Activated naive CD8-positive, alpha-beta T cell (primary cell): ENCODE results near the gene PGM2L1.

Experiments used
- H3K27ac Mint-ChIP-seq: one replicate; pipeline ENCODE4 v1.8.0; 2021; ENCODE audit warnings: mixed read lengths
- H3K27me3 Mint-ChIP-seq: one replicate; pipeline ENCODE4 v1.8.0; 2021; ENCODE audit warnings: mixed read lengths
- H3K36me3 Mint-ChIP-seq: one replicate; pipeline ENCODE4 v1.8.0; 2021; ENCODE audit warnings: mixed read lengths
- H3K4me1 Mint-ChIP-seq: one replicate; pipeline ENCODE4 v1.8.0; 2021; ENCODE audit warnings: low read depth, mixed read lengths
- H3K4me3 Mint-ChIP-seq: one replicate; pipeline ENCODE4 v1.8.0; 2021; ENCODE audit warnings: mild to moderate bottlenecking, mixed read lengths
- H3K9me3 Mint-ChIP-seq: one replicate; pipeline ENCODE4 v1.8.0; 2021; ENCODE audit warnings: low read depth, mixed read lengths

The PGM2L1 gene

GRCh38 chr11:74311352-74311926 lies 86.8 kb downstream of the PGM2L1 start, which contains the start of gene P4HA3:
TSS of gene P4HA3 (minus strand) at chr11:74311640. CDS start at chr11:74311611, 29 bp downstream.
- peaks cover 24% of the 10 kb centered on the region for H3K27me3 Mint-ChIP-seq
- H3K4me3 Mint-ChIP-seq: peak within 1 kb of the TSS; percentile 73
- H3K27ac Mint-ChIP-seq: no peak within 1 kb of the TSS

GRCh38 chr11:74310857-74311256 lies 87.4 kb downstream of the PGM2L1 start:
- peak overlapping the region; percentile 71 for H3K4me3 Mint-ChIP-seq
- no peak overlapping the region for H3K27ac Mint-ChIP-seq
- H3K36me3 Mint-ChIP-seq: peaks cover 7% of the 10 kb centered on the region
- H3K4me1 Mint-ChIP-seq: peaks cover 7% of the 10 kb centered on the region
- peaks cover 4% of the 10 kb centered on the region for H3K9me3 Mint-ChIP-seq
- H3K27me3 Mint-ChIP-seq: peaks cover 26% of the 10 kb centered on the region

More at GRCh38 chr11:74311352-74311926, 86.8 kb downstream of the PGM2L1 start, which contains the start of gene P4HA3:
- Mint-ChIP-seq H3K36me3 (peaks cover 6% of the 10 kb centered on the region), H3K9me3 (peaks cover 5% of the 10 kb centered on the region), H3K4me1 (peaks cover 7% of the 10 kb centered on the region)

DNA sequence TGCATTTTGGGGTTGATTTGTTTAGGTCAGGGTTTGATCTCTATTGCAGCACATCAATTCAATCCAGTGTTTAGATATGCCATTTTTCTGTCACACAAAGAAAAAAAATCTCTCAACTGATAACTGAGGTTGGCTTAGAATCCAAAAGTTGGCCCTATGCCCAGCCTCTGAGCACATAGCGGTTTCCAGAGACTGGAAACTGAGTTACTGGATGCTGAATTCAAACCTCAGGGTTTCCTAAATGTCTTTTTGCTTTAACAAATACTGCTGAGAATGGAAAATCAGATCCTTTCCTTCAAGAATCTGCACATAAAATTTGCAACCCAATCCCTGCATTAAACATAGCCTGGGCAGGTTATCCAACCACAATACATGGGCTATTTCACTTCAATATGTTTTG lies 90.8 kb downstream of the PGM2L1 start:
- H3K36me3 Mint-ChIP-seq: peaks cover 6% of the 10 kb centered on the region
- peaks cover 7% of the 10 kb centered on the region for H3K4me1 Mint-ChIP-seq
- H3K27me3 Mint-ChIP-seq: peaks cover 40% of the 10 kb centered on the region
- H3K27ac Mint-ChIP-seq: no peak overlapping the region
- no peaks in the 10 kb centered on the region for H3K9me3 Mint-ChIP-seq
- H3K4me3 Mint-ChIP-seq: no peak overlapping the region

DNA sequence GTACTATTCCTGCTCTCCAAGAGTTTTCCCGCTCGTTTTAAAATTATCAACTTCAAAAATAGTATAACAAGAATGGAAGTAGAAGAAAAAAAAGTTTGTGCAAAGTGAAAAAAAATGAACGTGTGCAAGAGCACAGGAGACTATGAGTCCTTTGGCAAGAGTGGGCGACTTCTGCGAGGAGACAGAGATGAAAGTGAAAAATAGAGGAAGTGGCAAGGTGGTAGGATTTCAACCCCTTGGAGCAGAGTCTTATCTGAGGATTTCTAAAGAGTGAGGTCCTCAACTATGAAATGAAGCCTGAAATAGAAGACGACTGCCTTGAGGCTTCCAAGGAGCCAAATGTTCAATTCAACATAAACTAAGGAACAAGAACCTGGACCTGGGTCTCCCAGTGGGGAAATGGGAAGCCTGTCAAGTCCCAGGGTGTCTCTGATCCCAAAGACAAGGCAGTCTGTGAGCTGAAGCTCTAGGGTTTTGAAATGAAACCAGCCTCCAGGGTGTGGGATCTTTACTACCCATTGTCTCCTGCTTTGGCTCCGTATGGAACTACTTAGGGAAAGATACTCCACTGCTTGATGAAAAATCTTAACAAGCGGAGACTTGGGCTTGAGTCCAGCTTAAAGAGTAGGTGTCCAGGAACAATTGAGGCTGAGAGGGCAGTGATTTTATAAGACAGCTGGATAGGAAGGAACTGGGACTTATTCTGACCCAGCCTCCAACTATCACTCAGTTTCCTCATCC lies 91.6 kb downstream of the PGM2L1 start:
- H3K27me3 Mint-ChIP-seq: peaks cover 36% of the 10 kb centered on the region

GRCh38 chr11:74299015-74299414 lies 99.2 kb downstream of the PGM2L1 start:
- H3K4me1 Mint-ChIP-seq: peaks cover 5% of the 10 kb centered on the region
- H3K27me3 Mint-ChIP-seq: peaks cover 4% of the 10 kb centered on the region
- no peaks in the 10 kb centered on the region for H3K36me3 Mint-ChIP-seq
- H3K9me3 Mint-ChIP-seq: no peaks in the 10 kb centered on the region
- H3K27ac Mint-ChIP-seq: no peak overlapping the region
- H3K4me3 Mint-ChIP-seq: no peak overlapping the region

More for the DNA sequence above, 91.6 kb downstream of the PGM2L1 start:
- Mint-ChIP-seq H3K27ac (no peak overlapping the region), H3K9me3 (no peaks in the 10 kb centered on the region), H3K4me1 (peaks cover 5% of the 10 kb centered on the region), H3K36me3 (peaks cover 4% of the 10 kb centered on the region), H3K4me3 (no peak overlapping the region)

DNA sequence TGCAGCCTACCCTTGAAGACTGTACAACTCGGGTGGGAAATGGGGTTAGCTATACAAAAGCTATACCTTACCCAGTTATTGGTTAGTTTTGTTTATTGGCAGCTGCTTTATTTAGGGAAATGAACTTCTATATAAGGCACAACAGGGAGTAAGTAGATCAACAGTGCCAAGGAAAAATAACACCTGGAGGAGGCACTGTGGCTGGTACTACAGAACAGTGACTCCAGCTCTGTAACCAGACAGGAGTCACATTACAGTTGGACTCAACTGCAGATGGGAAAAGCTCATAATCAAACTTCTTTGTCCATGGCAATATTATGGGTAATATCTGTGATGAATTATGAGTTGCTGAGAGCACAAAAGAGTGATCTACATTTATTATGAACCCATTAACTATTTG lies 100.7 kb downstream of the PGM2L1 start:
- Mint-ChIP-seq H3K27ac (no peak overlapping the region), H3K27me3 (peaks cover 5% of the 10 kb centered on the region), H3K4me3 (no peak overlapping the region), H3K9me3 (no peaks in the 10 kb centered on the region), H3K36me3 (no peaks in the 10 kb centered on the region), H3K4me1 (peaks cover 5% of the 10 kb centered on the region)

DNA sequence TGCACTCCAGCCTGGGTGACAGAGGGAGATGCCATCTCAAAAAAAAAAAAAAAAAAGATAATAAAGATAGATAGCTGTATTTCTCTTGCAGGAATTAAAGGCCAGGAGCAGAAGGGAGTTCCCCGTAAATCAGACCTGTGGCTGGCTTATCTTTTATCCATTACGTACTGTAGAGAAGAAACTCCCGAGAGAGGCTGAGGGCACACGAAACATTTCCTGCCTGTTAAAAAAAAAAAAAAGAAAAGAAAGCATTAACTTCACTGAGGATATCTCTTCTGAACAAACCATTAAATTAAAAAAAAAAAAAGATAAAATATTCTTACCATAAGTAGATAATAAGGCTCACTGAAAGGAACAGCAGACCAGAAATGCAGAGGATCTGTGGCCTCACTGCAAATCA lies 109.3 kb downstream of the PGM2L1 start:
- no peaks in the 10 kb centered on the region for H3K4me1 Mint-ChIP-seq
- no peaks in the 10 kb centered on the region for H3K36me3 Mint-ChIP-seq
- H3K27ac Mint-ChIP-seq: no peak overlapping the region
- H3K4me3 Mint-ChIP-seq: no peak overlapping the region
- H3K9me3 Mint-ChIP-seq: no peaks in the 10 kb centered on the region
- peaks cover under 1% of the 10 kb centered on the region for H3K27me3 Mint-ChIP-seq

- H3K27ac Mint-ChIP-seq: no peak overlapping the region
- H3K36me3 Mint-ChIP-seq: no peaks in the 10 kb centered on the region
- no peaks in the 10 kb centered on the region for H3K9me3 Mint-ChIP-seq
- H3K4me1 Mint-ChIP-seq: no peaks in the 10 kb centered on the region
- H3K27me3 Mint-ChIP-seq: no peaks in the 10 kb centered on the region
- H3K4me3 Mint-ChIP-seq: no peak overlapping the region
These were observed 110.1 kb downstream of the PGM2L1 start for GRCh38 chr11:74288161-74288560.

GRCh38 chr11:74284466-74284865 lies 113.8 kb downstream of the PGM2L1 start:
- H3K9me3 Mint-ChIP-seq: no peaks in the 10 kb centered on the region
- no peaks in the 10 kb centered on the region for H3K4me1 Mint-ChIP-seq
- H3K4me3 Mint-ChIP-seq: no peak overlapping the region
- H3K27ac Mint-ChIP-seq: no peak overlapping the region
- no peaks in the 10 kb centered on the region for H3K36me3 Mint-ChIP-seq
- no peaks in the 10 kb centered on the region for H3K27me3 Mint-ChIP-seq

DNA sequence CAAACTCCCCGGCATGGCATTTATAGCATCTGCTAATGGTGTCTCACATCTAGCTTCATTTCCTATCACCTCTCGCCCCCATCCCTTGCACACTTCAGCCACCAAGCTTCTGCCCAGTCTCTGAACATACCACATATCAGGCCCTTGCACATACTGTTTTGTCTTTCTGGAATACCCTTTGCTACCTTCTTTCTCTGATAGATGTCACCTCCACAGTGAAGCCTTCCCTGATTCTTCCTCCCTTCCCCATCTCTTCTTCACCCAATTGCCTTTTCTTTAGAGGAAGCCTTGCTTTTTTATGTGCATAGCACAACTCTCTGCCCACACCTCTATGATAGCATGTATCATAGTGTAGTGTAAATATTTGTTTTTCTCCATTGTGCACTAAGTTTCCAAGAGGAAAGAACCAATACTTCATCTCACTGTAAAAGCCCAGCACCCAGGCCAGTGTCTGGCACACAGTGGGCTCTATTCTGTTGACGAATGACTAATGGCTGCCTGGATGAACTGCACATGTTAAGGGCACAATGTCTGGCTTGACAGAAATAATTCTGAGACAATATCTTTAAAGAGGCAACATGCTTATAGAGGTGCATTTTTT lies 114.6 kb downstream of the PGM2L1 start:
- no peaks in the 10 kb centered on the region for H3K9me3 Mint-ChIP-seq
- H3K36me3 Mint-ChIP-seq: no peaks in the 10 kb centered on the region
- no peaks in the 10 kb centered on the region for H3K4me1 Mint-ChIP-seq
- no peak overlapping the region for H3K27ac Mint-ChIP-seq
- no peaks in the 10 kb centered on the region for H3K27me3 Mint-ChIP-seq
- H3K4me3 Mint-ChIP-seq: no peak overlapping the region

DNA sequence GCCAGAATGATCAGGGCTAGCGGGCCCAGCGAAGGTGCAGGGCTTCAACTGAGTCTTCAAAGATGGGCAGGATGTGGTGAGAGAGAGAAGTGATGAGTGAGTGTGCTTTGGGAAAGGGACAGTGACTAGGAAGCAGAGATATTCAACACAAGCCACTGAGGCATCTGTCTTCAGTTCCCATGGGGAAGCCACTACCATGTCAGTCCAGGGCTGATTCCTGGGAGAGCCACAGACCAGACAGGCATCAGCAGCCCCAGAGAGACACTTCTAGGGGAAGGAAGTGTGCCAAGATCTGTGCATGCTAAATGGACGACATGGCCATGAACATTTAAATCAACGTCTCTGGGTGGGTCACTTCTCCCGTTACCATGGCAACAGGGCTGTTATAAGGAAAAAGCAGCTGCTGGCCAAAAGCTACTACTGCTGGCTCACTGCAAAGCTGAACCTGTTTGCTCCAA lies 115.3 kb downstream of the PGM2L1 start:
- Mint-ChIP-seq H3K4me3 (no peak overlapping the region), H3K4me1 (no peaks in the 10 kb centered on the region), H3K27me3 (no peaks in the 10 kb centered on the region), H3K9me3 (no peaks in the 10 kb centered on the region), H3K27ac (no peak overlapping the region), H3K36me3 (no peaks in the 10 kb centered on the region)

DNA sequence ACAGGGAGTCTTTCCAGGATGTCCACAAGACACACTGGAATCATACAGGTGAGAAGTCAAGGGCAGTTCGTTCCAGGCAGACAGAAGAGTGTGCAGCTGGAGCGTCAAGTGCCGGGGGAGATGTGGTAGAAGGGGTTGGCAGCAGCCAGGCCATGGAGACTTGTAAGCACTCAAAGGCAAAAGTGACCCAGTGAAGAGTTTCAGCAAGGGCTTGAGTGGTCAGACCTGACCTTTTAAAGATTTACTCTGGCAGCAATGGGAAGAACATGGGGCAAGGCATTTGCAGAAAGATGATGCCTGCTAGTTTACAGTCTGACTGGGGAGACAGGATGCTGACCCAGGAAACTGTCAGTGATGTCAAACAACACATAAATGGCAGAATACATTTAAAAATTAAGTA lies 115.8 kb downstream of the PGM2L1 start:
- Mint-ChIP-seq H3K9me3 (no peaks in the 10 kb centered on the region), H3K4me1 (no peaks in the 10 kb centered on the region), H3K27me3 (no peaks in the 10 kb centered on the region), H3K27ac (no peak overlapping the region), H3K36me3 (no peaks in the 10 kb centered on the region), H3K4me3 (no peak overlapping the region)

- Mint-ChIP-seq H3K4me3 (no peak overlapping the region), H3K27ac (no peak overlapping the region), H3K27me3 (no peaks in the 10 kb centered on the region), H3K4me1 (no peaks in the 10 kb centered on the region), H3K36me3 (no peaks in the 10 kb centered on the region), H3K9me3 (no peaks in the 10 kb centered on the region)
These were observed 117.7 kb downstream of the PGM2L1 start for GRCh38 chr11:74280494-74280893.
